Endothelial cell of umbilical vein (primary cell): ENCODE results near the gene MDP1. TPM values are rescaled to one million over a fixed set of nuclear protein-coding genes. Genes with fewer than 3 reads are reported as not detected.

Source experiments
- BruUV-seq: library from RNA; stranded (reverse); fragments of 400-500 nt; replicated peaks from 2 replicates; lab custom pipeline; 2021; lab: Mats Ljungman, UMichigan
- CTCF ChIA-PET: fragments of 300-600, 350-600 bp; sonication (Branson Sonifier 250); formaldehyde crosslinking; loops from one replicate; lab custom pipeline; 2021; ENCODE audit warnings: antibody characterized with exemption, inconsistent platforms; lab: Charles Lee
- POLR2A ChIA-PET: fragments of 300-600, 350-600 bp; sonication (Branson Sonifier 250); formaldehyde crosslinking; loops from one replicate; lab custom pipeline; 2021; ENCODE audit warnings: antibody characterized with exemption, inconsistent platforms; lab: Charles Lee
- DNase-seq: peaks from one replicate; pipeline ENCODE4 v3.0.0-alpha.2; 2011; ENCODE audit warnings: low read depth, low spot score
- FAIRE-seq: peaks from 2 replicates; lab custom pipeline; 2011; peaks lifted over from hg19 to GRCh38; lab: Jason Lieb, UNC
- H2AFZ ChIP-seq: 2 replicates; pipeline ENCODE4 v1.6.0; 2012; ENCODE audit warnings: low read depth, low read length, control low read depth, inconsistent platforms
- H3K27ac ChIP-seq: 2 replicates; pipeline ENCODE4 v1.5.1; 2011; ENCODE audit warnings: low read depth, mild to moderate bottlenecking, control low read depth, low read length, moderate library complexity; ENCODE audit not compliant: insufficient read depth
- H3K27me3 ChIP-seq, 2 experiments: 2 replicates each; pipeline versions ENCODE4 v1.6.0 to v1.6.1; 2011; ENCODE audit warnings: low read length in 2 of 2, mixed read lengths in 1 of 2; ENCODE audit not compliant: control insufficient read depth in 2 of 2, insufficient read depth in 2 of 2
- H3K36me3 ChIP-seq, 2 experiments: 2 replicates in 1 of 2; 3 replicates in 1 of 2; pipeline ENCODE4 v1.5.1; 2011; ENCODE audit warnings: low read length in 2 of 2, mild to moderate bottlenecking in 1 of 2, moderate library complexity in 1 of 2; ENCODE audit not compliant: control insufficient read depth in 2 of 2, insufficient read depth in 2 of 2; ENCODE audit errors: extremely low read depth in 1 of 2
- H3K4me1 ChIP-seq: 3 replicates; pipeline ENCODE4 v1.5.1; 2011; ENCODE audit warnings: mild to moderate bottlenecking, low read length; ENCODE audit not compliant: control insufficient read depth, insufficient read depth; ENCODE audit errors: extremely low read depth
- H3K4me2 ChIP-seq: 2 replicates; pipeline ENCODE4 v1.6.1; 2011; ENCODE audit warnings: low read length, control low read depth, mixed read lengths; ENCODE audit not compliant: insufficient read depth
- H3K4me3 ChIP-seq, 3 experiments: fragments of 200-600 bp in 1 of 3; sonication (generic), shearing (Covaris generic) in 1 of 3; replicated peaks in 1 of 3; 2 replicates each; pipeline ENCODE4 v1.5.1; 2011 to 2016; ENCODE audit warnings: control low read depth in 3 of 3, low read length in 3 of 3, mild to moderate bottlenecking in 2 of 3, inconsistent platforms in 1 of 3, low read depth in 1 of 3, moderate library complexity in 1 of 3; ENCODE audit not compliant: insufficient read depth in 1 of 3
- H3K79me2 ChIP-seq: 2 replicates; pipeline ENCODE4 v1.6.0; 2012; ENCODE audit warnings: low read length, inconsistent platforms; ENCODE audit not compliant: control insufficient read depth, insufficient read depth
- H3K9ac ChIP-seq: replicated peaks from 2 replicates; pipeline ENCODE3; 2011; ENCODE audit warnings: low read length, control low read depth; ENCODE audit not compliant: insufficient read depth; ENCODE audit errors: extremely low read depth
- H3K9me1 ChIP-seq: replicated peaks from 3 replicates; pipeline ENCODE4 v1.6.0; 2011; ENCODE audit warnings: mild to moderate bottlenecking, low read length; ENCODE audit not compliant: control insufficient read depth, insufficient read depth; ENCODE audit errors: extremely low read depth
- H3K9me3 ChIP-seq: replicated peaks from 2 replicates; pipeline ENCODE4 v1.5.1; 2012; ENCODE audit warnings: low read length, inconsistent platforms; ENCODE audit not compliant: control insufficient read depth, insufficient read depth
- H4K20me1 ChIP-seq: replicated peaks from 2 replicates; pipeline ENCODE3; 2011; ENCODE audit warnings: mild to moderate bottlenecking, low read length; ENCODE audit not compliant: control insufficient read depth, insufficient read depth; ENCODE audit errors: extremely low read depth
- CTCF ChIP-seq, 2 donors: IDR thresholded peaks; 1 replicate in 1 of 2; 2 replicates in 1 of 2; pipeline ENCODE4 v1.5.1; 2011; ENCODE audit warnings: low read length in 2 of 2, mild to moderate bottlenecking in 2 of 2, moderate library complexity in 2 of 2, control low read depth in 1 of 2, inconsistent platforms in 1 of 2, low read depth in 1 of 2; ENCODE audit not compliant: insufficient read depth in 1 of 2; ENCODE audit errors: extremely low read depth in 1 of 2
- JUN ChIP-seq: IDR thresholded peaks from 2 replicates; pipeline ENCODE4 v1.6.1; 2011; ENCODE audit warnings: borderline replicate concordance, low read depth; ENCODE audit not compliant: insufficient read length, insufficient read depth
- POLR2A ChIP-seq: IDR thresholded peaks from 2 replicates; pipeline ENCODE4 v1.6.1; 2012; ENCODE audit warnings: low read depth, mild to moderate bottlenecking, control low read depth, low read length
- POLR2AphosphoS5 ChIP-seq: IDR thresholded peaks from 2 replicates; pipeline ENCODE4 v1.6.1; 2012; ENCODE audit warnings: low read depth, mild to moderate bottlenecking, control low read depth, low read length, moderate library complexity; ENCODE audit not compliant: insufficient read depth
- dilution Hi-C: fragments of 300-500 bp; cut with MboI; formaldehyde crosslinking; loops from one replicate; pipeline ENCODE4 v1.15.0; 2019; ENCODE audit warnings: low sequenced_read_pairs; ENCODE audit not compliant: extremely low pct_ligation_motif_present
- intact Hi-C: fragments of 100-400 bp; cut with micrococcal nuclease; formaldehyde crosslinking; loops from one replicate; pipeline ENCODE4 v1.10.0; 2022
- polyA plus RNA-seq, 4 experiments: library from polyadenylated mRNA; depleted of rRNA in 3 of 4; stranded (reverse) in 3 of 4; unstranded in 1 of 4; fragments of >200 nt; gene quantifications; 2 replicates each; pipeline versions ENCODE4 v1.2.1 to v1.2.3, GENCODE V29; 2011 to 2012; ENCODE audit warnings: missing spikeins in 1 of 4
- total RNA-seq: library from RNA; stranded (reverse); gene quantifications from 2 replicates; pipeline ENCODE4 v1.2.3, GENCODE V29; 2021

The MDP1 gene
- total and polyA plus RNA-seq, 2 donors (not counting 3 experiments of a cell fraction or from before 2014, with no cell fraction given): 8.1 to 22.7 TPM

DNA sequence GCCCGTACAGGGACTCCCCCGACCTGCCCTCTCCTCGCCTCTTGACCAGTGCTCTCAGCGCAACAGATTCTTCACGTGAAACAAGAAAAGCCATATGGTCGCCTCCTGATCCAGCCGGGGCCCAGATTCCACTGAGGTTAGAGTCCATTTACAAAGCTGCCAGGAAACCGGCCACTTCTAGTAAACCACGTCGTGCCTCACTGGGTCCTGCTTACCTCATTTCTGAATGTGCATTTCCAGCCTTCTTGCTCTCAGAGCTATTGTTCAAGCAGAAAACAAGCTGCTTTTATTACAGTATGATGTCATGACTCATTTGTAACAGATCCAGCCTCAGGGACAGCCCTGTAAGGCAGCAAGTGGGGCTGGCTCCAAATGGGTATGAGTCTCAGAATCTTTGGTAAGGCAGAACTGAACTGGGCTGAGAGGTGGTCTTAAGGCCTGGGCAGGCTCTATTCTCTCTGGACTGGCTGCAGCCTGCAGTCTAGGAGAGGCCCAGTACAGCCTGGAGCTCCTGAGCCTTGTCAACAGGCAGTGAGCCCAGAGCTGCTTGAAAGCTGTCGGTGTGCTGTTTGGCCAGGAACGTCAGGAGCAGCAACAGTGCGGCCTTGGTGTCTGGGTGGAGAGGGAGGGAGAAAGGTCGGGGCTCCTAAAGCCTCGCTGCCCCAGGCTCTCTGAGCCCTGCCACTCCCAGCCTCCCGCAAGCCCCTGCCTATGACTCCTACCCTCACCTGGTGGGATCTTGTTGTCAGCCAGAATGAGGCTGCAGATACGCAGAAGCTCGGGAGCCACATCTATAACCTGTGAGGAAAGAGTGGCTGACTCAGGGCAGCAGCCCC lies 35.7 kb downstream of the MDP1 start:
- no peaks in the 10 kb centered on the region for H3K9me1 ChIP-seq
- H3K36me3 ChIP-seq: peaks cover 0 to 34% of the 10 kb centered on the region in 2 experiments
- TF ChIP-seq JUN: peak; percentile 28
- TF ChIP-seq CTCF (IDR thresholded peaks at IDR 0.05; ENCODE audit: extremely low read depth in 1 of 2, insufficient read depth in 1 of 2, low read depth in 1 of 2, low read length in 2 of 2): no peak
- no peak for TF ChIP-seq POLR2A
- TF ChIP-seq POLR2AphosphoS5: no peak
- H3K9me3 ChIP-seq: no peaks in the 10 kb centered on the region
- H3K4me3 ChIP-seq: no peak overlapping the region
- intact Hi-C loops (no loop called here), dilution Hi-C loops (no loop called here)
- CTCF ChIA-PET: interaction anchor here (0.8 to 2.4 kb wide), 4 partner anchors 8 to 122 kb away, joined by 3 to 9 read pairs (median 4); partner anchors contain the start of genes IPO4, IRF9 and PSME1
- BruUV-seq: no TSS peak
- no peak overlapping the region for H2AFZ ChIP-seq
- no peaks in the 10 kb centered on the region for H3K4me1 ChIP-seq
- H4K20me1 ChIP-seq: no peaks in the 10 kb centered on the region
- no peaks in the 10 kb centered on the region for H3K27me3 ChIP-seq
- H3K4me2 ChIP-seq: no peak overlapping the region
- POLR2A ChIA-PET: interaction anchor here (0.9 kb wide), 1 partner anchor 15 kb away, joined by 3 read pairs; the partner anchor contains the start of gene TM9SF1
- no peak overlapping the region for H3K9ac ChIP-seq
- H3K27ac ChIP-seq: peak overlapping the region; percentile 30
- DNase-seq (peak; percentile 50), FAIRE-seq (peak; percentile 84)
- H3K79me2 ChIP-seq: no peaks in the 10 kb centered on the region
